SH-SY5Y (cell line): ENCODE results near the gene MBD3L4.
"Not testable (repeated sequence)": the region's sequence is repeated elsewhere in the genome, so short reads cannot be mapped to it uniquely, and the experiment has no call there.

Experiments
- GATA2 ChIP-seq: IDR thresholded peaks from 2 replicates; pipeline ENCODE4 v1.6.1; 2011; ENCODE audit warnings: mild to moderate bottlenecking, low read depth, low read length
- GATA3 ChIP-seq: IDR thresholded peaks from 2 replicates; pipeline ENCODE4 v1.6.1; 2011; ENCODE audit warnings: low read depth, mild to moderate bottlenecking, low read length, moderate library complexity

The MBD3L4 gene

DNA sequence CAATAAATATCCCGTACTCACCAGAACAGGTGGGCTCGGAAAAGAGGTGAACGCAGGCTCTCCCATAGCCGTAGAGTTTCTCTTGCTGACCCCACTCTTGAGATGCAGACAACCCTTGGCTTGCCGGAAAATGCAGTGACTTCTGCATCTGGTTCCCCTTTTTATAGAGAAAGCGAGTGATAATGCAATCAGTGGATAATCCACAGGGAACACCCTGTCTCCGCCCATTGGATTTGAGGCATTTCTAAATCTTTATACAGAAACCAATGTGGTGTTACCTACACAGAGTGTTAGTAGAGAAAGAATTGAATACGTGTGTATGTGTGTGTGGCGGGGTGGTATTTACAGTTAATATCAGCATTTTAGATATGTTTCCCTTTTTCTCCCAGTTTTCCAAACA lies at the start of gene MBD3L4:
Gene MBD3L4, minus strand, starts transcription at position 101 of the 400 bp plus-strand sequence. Its CDS starts 35 bp downstream, at position 66.
- not testable (repeated sequence) for TF ChIP-seq GATA2, GATA3

DNA sequence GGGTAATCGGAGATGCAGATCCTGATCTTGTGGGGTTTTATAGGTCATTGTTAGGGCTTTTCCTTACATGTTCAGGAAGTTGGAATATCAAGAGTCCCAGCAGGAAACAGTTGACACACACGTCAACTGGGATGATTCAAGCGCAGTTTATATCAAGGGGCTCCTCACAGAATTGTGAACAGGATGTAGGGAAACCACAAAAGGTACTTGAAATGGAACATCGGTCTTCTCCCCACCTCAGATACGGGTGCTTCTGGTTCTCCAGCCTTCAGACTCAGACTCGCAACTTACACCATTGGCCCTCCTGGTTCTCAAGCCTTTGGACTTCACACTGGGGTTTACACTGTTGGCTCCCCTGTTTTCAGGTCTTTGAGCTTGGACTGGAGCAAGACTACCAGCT lies 49.0 kb upstream of the MBD3L4 start:
- no peak for TF ChIP-seq GATA3
- no peak for TF ChIP-seq GATA2

DNA sequence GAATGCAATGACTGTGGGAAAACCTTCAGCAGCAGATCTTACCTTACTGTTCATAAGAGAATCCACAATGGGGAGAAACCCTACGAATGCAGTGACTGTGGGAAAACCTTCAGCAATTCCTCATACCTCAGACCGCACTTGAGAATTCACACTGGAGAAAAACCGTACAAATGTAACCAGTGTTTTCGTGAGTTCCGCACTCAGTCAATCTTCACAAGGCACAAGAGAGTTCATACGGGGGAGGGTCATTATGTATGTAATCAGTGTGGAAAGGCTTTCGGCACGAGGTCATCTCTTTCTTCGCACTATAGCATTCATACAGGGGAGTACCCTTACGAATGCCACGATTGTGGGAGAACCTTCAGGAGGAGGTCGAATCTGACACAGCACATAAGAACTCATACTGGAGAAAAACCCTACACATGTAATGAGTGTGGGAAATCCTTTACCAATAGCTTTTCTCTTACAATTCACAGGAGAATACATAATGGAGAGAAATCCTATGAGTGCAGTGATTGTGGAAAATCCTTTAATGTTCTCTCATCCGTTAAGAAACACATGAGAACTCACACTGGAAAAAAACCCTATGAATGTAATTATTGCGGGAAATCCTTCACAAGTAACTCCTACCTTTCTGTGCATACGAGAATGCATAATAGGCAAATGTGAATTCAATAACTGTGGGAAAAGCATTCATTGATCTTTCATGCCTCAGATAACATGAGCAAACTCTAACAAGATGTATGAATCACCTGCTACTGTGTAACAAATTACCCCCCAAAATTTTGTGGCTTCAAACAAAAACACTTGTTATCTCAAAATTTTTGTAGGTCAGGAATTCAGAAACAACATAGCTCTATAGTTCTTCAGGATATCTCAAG lies 43.3 kb upstream of the MBD3L4 start:
- TF ChIP-seq GATA3 (no peak), GATA2 (no peak)

DNA sequence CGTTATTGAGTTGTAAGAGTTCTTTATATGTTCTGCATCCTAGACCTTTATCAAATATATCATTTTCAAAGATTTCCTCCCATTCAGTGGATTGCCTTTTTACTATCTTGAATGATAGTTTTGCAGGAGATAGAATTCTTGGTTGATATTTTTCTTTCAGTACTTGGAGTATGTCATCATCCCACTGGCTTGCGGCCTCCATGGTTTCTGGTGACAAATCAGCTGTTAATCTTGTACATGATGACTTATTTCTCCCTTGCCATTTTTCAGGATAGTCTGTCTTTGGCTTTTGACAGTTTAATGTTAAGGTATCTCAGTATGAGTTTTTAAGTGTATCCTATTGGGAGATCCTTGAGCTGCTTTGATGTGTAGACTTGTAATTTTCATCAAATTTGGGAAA lies 38.0 kb upstream of the MBD3L4 start:
- TF ChIP-seq GATA2: no peak
- TF ChIP-seq GATA3: no peak

DNA sequence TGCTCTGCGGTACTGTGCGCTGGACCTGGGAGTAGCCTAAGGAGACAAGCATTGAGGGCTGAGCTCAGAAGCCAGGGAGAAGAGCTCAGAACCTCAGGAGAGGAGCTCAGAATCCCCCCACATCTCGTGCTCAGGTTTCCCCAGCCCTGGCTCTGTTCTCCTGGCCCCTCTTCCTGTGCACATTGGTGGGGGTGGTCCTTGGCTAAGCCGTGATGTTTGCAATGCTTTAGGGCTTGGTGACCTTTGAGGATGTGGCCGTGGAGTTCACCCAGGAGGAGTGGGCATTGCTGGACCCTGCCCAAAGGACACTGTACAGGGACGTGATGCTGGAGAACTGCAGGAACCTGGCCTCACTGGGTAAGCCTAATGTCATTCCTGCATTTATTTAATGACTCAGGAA lies 36.2 kb upstream of the MBD3L4 start:
- TF ChIP-seq GATA2 (no peak), GATA3 (no peak)

DNA sequence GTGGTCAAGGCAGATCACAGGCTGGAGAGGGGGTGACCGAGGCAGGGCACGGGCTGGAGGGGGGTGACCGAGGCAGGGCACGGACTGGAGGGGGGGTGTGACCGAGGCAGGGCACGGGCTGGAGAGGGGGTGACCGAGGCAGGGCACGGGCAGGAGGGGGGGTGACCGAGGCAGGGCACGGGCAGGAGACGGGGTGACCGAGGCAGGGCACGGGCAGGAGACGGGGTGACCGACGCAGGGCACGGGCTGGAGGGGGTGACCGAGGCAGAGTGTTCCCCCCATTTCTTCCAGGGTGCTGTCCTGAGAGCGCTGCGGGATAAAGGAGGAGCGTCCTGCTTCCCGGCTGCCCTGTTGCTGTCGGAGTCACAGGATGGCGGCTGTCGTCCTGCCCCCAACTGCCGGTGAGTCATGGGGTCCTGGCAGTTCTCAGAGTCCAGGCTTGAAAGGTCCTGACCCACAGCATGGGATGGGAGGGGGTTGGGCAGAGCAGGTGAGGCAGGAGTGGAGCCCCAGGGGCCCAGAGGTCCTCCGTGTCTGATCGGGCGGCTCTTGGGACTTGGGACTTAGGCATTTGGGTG lies 34.8 kb upstream of the MBD3L4 start:
- no peak for TF ChIP-seq GATA2

DNA sequence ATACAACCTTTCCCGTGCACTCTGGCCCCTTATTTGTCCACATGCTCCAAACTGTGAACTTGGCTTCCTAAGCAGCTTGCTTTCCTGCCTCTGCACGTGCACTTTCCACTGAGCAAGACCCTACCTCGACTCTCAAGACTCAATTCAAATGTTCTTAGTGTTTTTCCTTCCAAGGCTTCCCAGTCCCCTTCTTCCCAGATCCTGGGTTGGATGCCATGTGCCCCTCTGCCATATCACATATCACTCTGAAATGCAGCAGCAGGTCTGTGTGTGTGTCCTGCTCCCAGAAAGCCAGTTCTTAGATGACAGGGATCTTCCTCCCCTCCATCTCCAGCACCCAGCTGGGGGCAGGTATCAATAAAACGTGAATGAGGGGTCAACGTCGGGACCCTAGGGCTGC lies 32.6 kb upstream of the MBD3L4 start:
- TF ChIP-seq GATA3: no peak
- TF ChIP-seq GATA2: no peak

DNA sequence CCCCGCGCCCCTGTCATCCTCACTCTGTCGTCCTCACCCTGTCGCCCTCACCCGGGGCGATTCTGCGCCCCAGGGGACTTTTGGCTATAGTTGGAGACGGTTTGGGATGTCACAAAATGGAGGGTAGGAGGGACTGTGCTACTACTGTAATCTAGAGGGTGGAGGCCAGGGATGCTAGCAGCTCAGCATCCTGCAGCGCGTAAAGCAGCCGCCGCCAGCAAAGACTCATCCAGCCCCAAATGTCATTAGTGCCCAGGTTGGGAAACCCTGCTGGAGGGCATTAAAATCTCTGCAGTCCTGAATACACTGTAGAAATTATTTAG lies 29.9 kb upstream of the MBD3L4 start:
- TF ChIP-seq GATA3: no peak
- TF ChIP-seq GATA2: no peak

DNA sequence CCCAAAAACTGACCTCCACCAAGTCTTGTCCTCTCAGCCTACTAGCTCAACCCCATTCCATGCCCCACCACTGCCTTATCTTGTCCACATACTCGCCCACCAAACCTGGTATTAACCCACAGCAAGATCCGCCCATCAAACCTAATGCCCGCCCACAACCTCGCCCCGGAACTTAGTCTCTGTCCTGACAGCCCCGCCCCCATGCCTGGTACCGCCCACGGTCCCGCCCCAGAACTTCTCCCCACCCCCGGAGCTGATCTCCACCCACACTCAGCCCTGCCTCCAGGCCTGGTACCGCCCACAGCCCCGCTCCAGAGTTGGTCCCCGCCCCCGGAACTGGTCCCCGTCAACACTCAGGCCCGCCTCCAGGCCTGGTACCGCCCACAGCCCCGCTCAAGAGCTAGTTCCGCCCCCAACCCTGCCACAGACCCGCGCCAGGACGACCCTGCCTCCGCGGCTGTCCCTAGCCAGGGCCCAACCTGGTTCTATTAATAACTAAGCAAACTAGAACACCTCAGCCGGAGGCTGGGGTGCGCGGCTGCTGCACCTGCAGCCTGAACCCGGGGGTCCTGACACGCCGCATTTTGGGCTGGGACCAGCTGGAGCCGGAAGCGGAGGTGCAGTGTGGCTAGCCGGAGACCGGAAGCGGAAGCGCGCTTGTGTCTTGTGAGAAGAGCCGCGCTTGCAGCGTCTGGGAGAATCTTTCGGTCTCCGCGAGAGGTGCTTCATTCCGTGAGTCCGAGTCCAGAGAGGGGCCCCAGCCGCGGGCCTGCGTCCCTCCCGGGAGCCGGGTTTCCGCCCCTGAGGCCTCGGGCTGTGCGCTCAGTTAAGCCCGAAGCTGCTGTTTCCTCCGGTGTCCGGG lies 29.3 kb upstream of the MBD3L4 start, which contains the start of gene ZNF557:
Gene ZNF557, plus strand, starts transcription at position 662 of the 862 bp plus-strand sequence. CDS start 5,372 bp downstream, outside the sequence.
- TF ChIP-seq GATA3 (no peak), GATA2 (no peak)

DNA sequence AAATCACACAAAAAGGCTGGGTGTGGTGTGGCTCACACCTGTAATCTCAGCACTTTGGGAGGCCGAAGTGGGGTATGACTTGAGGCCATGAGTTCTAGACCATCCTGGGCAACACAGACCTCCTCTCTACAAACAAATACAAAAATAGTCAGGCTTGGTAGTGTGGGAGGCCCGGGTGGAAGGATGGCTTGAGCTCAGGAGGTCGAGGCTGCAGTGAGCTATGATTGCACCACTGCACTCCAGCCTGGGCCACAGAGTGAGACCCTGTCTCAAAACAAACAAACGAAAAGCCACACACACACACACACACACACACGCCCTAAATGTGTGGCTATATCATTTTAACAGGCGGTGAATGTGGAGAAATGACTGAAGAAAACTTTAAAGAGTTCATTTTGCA lies 28.6 kb upstream of the MBD3L4 start:
- TF ChIP-seq GATA2 (no peak), GATA3 (no peak)

DNA sequence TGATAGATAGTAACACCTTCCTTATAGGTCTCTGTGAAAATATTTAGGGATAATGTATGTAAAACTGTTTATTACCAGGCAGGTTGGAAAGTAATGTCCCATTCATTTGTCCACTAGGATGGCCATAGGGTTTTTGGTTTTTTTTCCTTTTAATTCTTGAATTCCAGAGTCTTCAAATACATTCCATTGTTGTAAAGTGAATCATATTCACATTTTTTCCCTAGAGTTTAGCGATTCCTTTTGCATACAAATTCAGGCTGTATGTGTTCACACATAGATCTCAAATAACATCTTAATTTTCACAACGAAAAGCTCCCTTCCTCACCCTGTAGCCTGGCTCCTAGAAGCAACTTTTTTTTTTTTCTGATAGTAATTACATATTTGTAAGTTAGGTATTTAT lies 27.7 kb upstream of the MBD3L4 start:
- TF ChIP-seq GATA3: no peak
- TF ChIP-seq GATA2: no peak

DNA sequence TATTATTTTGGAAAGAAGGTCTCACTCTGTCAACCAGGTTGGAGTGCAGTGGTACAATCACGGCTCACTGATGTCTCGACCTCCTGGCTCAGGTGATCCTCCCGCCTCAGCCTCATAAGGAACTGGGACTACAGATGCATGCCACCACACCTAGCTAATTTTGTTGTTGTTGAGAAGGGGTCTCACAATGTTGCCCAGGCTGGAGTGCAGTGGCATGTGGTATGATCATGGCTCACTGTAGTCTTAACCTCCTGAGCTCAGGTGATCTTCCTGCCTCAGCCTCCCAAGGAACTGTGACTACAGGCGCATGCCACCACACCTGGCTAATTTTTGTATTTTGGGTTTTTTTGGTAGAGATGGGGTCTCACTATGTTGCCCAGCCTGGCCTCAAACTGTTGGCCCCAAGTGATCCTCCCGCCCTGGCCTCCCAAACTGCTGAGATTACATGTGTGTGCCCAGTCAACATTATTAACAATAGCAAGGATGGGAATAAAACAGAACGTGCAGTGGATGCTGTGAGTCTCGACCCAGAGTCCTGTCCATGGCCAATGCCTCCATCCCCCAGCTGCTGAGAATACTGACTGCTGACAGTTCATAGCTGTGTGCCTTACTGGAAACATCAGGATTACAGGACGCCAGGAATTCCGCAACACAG lies 23.9 kb upstream of the MBD3L4 start:
- TF ChIP-seq GATA3 (no peak), GATA2 (no peak)

DNA sequence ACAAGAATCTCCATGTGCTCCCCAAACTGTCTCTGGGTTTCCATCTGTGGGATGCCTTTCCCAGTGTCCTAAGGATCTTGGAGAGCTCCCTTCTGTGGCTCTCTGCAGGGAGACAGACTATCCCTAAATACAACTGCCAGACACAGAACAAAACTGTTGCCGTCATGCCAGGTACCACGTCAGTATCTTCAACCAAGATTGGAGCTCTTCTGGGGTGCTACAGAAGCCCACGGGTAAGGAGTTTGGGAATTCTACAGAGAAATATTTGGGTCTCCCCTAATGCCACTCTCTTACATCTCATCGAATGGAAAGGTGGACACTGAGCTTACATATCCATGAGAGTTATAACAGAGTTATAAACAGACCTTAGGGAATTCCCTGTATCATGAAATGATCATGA lies 23.4 kb upstream of the MBD3L4 start:
- TF ChIP-seq GATA3: no peak
- no peak for TF ChIP-seq GATA2

DNA sequence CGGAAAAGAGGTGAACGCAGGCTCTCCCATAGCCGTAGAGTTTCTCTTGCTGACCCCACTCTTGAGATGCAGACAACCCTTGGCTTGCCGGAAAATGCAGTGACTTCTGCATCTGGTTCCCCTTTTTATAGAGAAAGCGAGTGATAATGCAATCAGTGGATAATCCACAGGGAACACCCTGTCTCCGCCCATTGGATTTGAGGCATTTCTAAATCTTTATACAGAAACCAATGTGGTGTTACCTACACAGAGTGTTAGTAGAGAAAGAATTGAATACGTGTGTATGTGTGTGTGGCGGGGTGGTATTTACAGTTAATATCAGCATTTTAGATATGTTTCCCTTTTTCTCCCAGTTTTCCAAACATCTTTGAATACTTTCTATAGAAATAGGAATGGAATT lies 18.6 kb upstream of the MBD3L4 start, which contains the start of gene MBD3L3:
Gene MBD3L3, minus strand, starts transcription at position 101 of the 400 bp plus-strand sequence. Its CDS starts 71 bp downstream, at position 30.
- not testable (repeated sequence) for TF ChIP-seq GATA2, GATA3

DNA sequence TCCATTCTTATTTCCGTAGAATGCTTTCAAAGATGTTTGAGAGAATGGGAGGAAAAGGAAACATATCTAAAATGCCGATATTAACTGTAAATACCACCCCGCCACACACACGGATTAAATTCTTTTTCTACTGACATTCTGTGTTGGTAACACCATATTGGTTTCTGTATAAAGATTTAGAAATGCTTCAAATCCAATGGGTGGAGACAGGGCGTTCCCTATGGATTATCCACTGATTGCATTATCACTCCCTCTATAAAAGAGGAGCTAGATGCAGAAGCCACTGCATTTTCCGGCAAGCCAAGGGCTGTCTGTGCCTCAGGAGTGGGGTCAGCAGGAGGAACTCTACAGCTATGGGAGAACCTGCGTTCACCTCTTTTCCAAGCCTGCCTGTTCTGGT lies 9.0 kb upstream of the MBD3L4 start, which contains the start of gene MBD3L2:
Gene MBD3L2, plus strand, starts transcription at position 301 of the 400 bp plus-strand sequence. Its CDS starts 53 bp downstream, at position 354.
- TF ChIP-seq GATA2, GATA3: not testable (repeated sequence)

DNA sequence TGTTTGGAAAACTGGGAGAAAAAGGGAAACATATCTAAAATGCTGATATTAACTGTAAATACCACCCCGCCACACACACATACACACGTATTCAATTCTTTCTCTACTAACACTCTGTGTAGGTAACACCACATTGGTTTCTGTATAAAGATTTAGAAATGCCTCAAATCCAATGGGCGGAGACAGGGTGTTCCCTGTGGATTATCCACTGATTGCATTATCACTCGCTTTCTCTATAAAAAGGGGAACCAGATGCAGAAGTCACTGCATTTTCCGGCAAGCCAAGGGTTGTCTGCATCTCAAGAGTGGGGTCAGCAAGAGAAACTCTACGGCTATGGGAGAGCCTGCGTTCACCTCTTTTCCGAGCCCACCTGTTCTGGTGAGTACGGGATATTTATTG lies 9.7 kb downstream of the MBD3L4 start, which contains the start of gene MBD3L5:
Gene MBD3L5, plus strand, starts transcription at position 301 of the 400 bp plus-strand sequence. Its CDS starts 34 bp downstream, at position 335.
- not testable (repeated sequence) for TF ChIP-seq GATA2, GATA3
